Cardiac fibroblast (primary cell): ENCODE measurements around the gene ATP8A2.

Experiments used
- DNase-seq, 2 donors: peaks; one replicate each; pipeline versions ENCODE4 v3.0.0 to v3.0.0-alpha.2; 2010; ENCODE audit warnings: low read depth in 2 of 2
- H3K4me3 ChIP-seq, 2 donors: replicated peaks in 1 of 2; 1 replicate in 1 of 2; 2 replicates in 1 of 2; pipeline ENCODE4 v1.5.1; 2011; ENCODE audit warnings: low read depth in 2 of 2, low read length in 2 of 2, mild to moderate bottlenecking in 2 of 2, moderate library complexity in 1 of 2
- CTCF ChIP-seq: IDR thresholded peaks from one replicate; pipeline ENCODE4 v1.5.1; 2011; ENCODE audit warnings: low read depth, mild to moderate bottlenecking, low read length, inconsistent platforms

Gene ATP8A2

GRCh38 chr13:25371158-25371874 lies 458 bp upstream of the ATP8A2 start:
- H3K4me3 ChIP-seq, result peak overlapping the region in 1 of 2 donors; percentile 21
- no peak for DNase-seq
- no peak for TF ChIP-seq CTCF

- H3K4me3 ChIP-seq, result peak overlapping the region; percentile 27 to 30
- no peak for DNase-seq
- TF ChIP-seq CTCF, result no peak
These were observed 709 bp downstream of the ATP8A2 start for GRCh38 chr13:25372284-25373081.

GRCh38 chr13:25375727-25376358 lies 4.1 kb downstream of the ATP8A2 start:
- no peak overlapping the region for H3K4me3 ChIP-seq
- peak; percentile 60 to 63 for DNase-seq
- TF ChIP-seq CTCF, result peak; percentile 59

- no peak for DNase-seq
- H3K4me3 ChIP-seq, result no peak overlapping the region
- TF ChIP-seq CTCF, result no peak
These were observed 5.6 kb downstream of the ATP8A2 start for GRCh38 chr13:25377244-25377962.

- TF ChIP-seq CTCF, result no peak
- H3K4me3 ChIP-seq, result no peak overlapping the region
- DNase-seq, result no peak
These were observed 6.8 kb downstream of the ATP8A2 start for GRCh38 chr13:25378528-25378927.

- no peak for DNase-seq
- no peak overlapping the region for H3K4me3 ChIP-seq
- TF ChIP-seq CTCF, result no peak
These were observed 7.2 kb downstream of the ATP8A2 start for GRCh38 chr13:25379011-25379410.
